ENCODE results near the gene SQSTM1. TPM values are rescaled to one million over a fixed set of nuclear protein-coding genes. Genes with fewer than 3 reads are reported as not detected.

The SQSTM1 gene
- polyA plus RNA-seq, 1 experiment, result 366 TPM

DNA sequence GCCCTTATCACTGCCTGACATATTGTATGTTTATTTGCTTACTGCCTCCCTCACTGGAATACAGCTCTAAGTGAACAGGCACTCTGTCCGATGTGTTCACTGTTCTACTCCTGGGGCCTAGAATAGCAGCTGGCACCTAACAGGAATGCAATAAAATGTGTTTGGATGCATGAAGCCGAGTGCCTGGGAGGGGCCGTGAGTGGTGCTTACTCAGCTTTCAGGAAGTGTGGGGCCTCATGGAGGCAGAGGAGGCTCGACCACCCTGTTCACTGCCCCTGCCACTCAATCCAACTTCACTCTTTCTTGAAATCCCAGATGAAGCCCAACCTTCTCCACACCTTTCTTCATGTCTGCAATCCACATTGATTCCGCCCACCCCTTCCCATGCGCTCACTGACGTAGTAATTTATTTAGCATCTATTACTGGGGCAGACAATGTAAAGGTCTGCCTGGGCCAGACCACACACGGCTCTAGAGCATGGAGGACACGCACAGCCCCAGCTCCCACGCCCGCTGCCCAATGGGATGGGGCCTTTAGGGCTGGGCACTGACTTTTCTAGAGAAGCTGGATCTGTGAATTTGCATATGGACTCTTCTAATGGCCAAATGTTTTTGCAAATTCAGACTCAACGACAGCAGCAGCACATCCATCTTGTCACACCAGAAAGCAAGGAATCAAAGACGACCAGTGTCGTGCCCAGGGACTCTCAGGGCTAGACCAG, 65.6 kb downstream of the SQSTM1 start:
- no peak overlapping the region for H3K4me3 ChIP-seq (ENCODE audit: low read depth, low read length)
- no peak for DNase-seq (ENCODE audit: low read depth, low spot score)
- CTCF ChIA-PET, result no interaction called here
- TF ChIP-seq, protein P1, sequence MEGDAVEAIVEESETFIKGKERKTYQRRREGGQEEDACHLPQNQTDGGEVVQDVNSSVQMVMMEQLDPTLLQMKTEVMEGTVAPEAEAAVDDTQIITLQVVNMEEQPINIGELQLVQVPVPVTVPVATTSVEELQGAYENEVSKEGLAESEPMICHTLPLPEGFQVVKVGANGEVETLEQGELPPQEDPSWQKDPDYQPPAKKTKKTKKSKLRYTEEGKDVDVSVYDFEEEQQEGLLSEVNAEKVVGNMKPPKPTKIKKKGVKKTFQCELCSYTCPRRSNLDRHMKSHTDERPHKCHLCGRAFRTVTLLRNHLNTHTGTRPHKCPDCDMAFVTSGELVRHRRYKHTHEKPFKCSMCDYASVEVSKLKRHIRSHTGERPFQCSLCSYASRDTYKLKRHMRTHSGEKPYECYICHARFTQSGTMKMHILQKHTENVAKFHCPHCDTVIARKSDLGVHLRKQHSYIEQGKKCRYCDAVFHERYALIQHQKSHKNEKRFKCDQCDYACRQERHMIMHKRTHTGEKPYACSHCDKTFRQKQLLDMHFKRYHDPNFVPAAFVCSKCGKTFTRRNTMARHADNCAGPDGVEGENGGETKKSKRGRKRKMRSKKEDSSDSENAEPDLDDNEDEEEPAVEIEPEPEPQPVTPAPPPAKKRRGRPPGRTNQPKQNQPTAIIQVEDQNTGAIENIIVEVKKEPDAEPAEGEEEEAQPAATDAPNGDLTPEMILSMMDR (IDR thresholded peaks at IDR 0.05; ENCODE audit: low read depth, low read length), result no peak
- H3K9me3 ChIP-seq (ENCODE audit: control insufficient read depth, insufficient read depth, low read length), result peaks cover 25% of the 10 kb centered on the region
- H3K27me3 ChIP-seq (ENCODE audit: control insufficient read depth, insufficient read depth, low read length), result no peaks in the 10 kb centered on the region
- POLR2A ChIA-PET, result no interaction called here
- no peak overlapping the region for H3K27ac ChIP-seq (ENCODE audit: low read depth, low read length)

DNA sequence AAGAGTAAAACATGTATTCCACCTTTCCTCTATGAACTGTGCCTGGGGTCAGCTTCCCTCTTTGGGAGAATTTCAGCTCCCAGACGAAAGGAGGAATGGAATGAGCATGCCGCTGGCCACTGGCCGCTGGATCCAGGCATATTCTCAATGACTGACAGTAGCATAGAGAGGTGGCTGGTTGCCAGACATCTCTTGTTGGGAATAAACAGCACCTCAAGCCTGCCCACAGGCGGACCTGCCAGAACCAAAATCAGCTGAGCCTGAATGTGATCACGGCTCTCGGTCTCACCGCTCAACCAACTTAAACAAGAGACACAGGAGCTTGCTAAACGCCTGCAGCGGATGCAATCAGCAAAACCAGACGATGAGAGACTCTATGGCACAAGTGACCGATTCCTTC, 66.4 kb downstream of the SQSTM1 start:
- CTCF ChIA-PET, result no interaction called here
- TF ChIP-seq, protein P1 (IDR thresholded peaks at IDR 0.05; ENCODE audit: low read depth, low read length), result no peak
- DNase-seq (ENCODE audit: low read depth, low spot score), result no peak
- Histone ChIP-seq H3K27ac (ENCODE audit: low read depth, low read length) (no peak overlapping the region), H3K27me3 (ENCODE audit: control insufficient read depth, insufficient read depth, low read length) (no peaks in the 10 kb centered on the region), H3K9me3 (ENCODE audit: control insufficient read depth, insufficient read depth, low read length) (peaks cover 25% of the 10 kb centered on the region), H3K4me3 (ENCODE audit: low read depth, low read length) (no peak overlapping the region)
- POLR2A ChIA-PET, result no interaction called here

Small RNA genes within 50 kb of the gene (small RNA-seq; reads per million reads assigned to genes)
- gene MIR1229 (ENCODE audit: insufficient read length, low read depth) (not detected), gene RF00019 (ENCODE audit: insufficient read length, low read depth) (not detected)

Other genes with a start within 250 kb of the SQSTM1 start
- 341 and 383 TPM in 2 replicates for gene HNRNPH1, start 197.2 kb upstream of the SQSTM1 start, polyA plus RNA-seq (2011; rRNA removed)
- gene CBY3, start 139.9 kb upstream of the SQSTM1 start, polyA plus RNA-seq (2011; rRNA removed), result not detected in 2 replicates
- 817 and 925 TPM in 2 replicates for gene CANX, start 121.9 kb upstream of the SQSTM1 start, polyA plus RNA-seq (2011; rRNA removed)
- gene MAML1, start 88.1 kb upstream of the SQSTM1 start, polyA plus RNA-seq (2011; rRNA removed), result 4.9 and 8.8 TPM in 2 replicates
- gene LTC4S, start 26.9 kb upstream of the SQSTM1 start, polyA plus RNA-seq (2011; rRNA removed), result 0.40 and 0.56 TPM in 2 replicates
- gene MGAT4B, start 14.0 kb upstream of the SQSTM1 start, polyA plus RNA-seq (2011; rRNA removed), result 102 and 149 TPM in 2 replicates
- gene MRNIP, start 37.9 kb downstream of the SQSTM1 start, polyA plus RNA-seq (2011; rRNA removed), result 14.0 and 16.0 TPM in 2 replicates
- gene TBC1D9B, start 87.0 kb downstream of the SQSTM1 start, polyA plus RNA-seq (2011; rRNA removed), result 41.1 and 47.9 TPM in 2 replicates